Hematopoietic multipotent progenitor cell treated with erythropoietin and hydrocortisone succinate and interleukin-3 and kit ligand, for 15 days (in vitro differentiated cells): ENCODE data around the gene EHBP1.
"Not testable (repeated sequence)": the region's sequence is repeated elsewhere in the genome, so short reads cannot be mapped to it uniquely, and the experiment has no call there.

Experiments
- DNase-seq: peaks from one replicate; pipeline ENCODE4 v3.0.0-alpha.2; 2015; ENCODE audit warnings: low spot score

Gene EHBP1

GRCh38 chr2:63019686-63020085 is 314.2 kb downstream of the EHBP1 start:
- not testable (repeated sequence) for DNase-seq

DNA sequence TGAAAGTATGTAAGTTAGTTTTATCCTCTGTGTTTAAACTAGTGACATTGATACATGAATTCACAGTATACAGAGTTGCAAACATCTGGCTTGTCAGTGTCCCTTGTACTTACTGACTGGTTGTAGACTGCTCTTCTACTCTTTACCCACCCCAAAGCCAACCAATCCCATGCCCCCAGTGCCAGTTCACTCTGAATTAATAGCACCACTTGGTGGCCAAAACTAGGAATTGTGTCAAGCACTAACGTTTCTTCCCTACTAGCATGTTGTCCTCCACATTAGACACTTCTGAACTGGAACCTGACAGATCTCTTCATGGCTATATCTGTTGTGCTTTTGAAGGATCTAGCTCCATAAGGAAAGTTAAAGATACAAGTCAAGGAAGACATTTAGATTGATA is 317.9 kb downstream of the EHBP1 start:
- no peak for DNase-seq

GRCh38 chr2:63027220-63027619 is 321.7 kb downstream of the EHBP1 start:
- no peak for DNase-seq

GRCh38 chr2:63029058-63029457 is 323.5 kb downstream of the EHBP1 start:
- no peak for DNase-seq

GRCh38 chr2:63034526-63034925 is 329.0 kb downstream of the EHBP1 start:
- no peak for DNase-seq

DNA sequence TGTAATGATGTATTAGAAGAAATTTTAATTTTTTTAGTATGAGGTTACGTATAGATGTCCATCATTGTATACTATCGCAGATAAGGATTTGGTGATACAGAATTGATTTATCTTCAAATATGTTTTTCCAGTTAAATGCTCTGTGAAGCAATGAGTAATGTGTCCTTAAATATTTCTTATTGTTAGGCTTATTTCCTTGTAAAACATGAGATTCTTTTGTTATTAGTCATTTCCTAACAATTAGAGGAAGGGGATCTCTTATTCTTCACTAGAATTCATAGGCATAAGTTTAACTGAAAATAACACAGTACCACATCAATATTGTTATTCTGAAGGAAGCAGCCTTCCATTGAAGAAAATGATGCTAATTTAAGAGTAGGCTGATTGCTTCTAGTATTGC is 329.7 kb downstream of the EHBP1 start:
- DNase-seq = no peak

DNA sequence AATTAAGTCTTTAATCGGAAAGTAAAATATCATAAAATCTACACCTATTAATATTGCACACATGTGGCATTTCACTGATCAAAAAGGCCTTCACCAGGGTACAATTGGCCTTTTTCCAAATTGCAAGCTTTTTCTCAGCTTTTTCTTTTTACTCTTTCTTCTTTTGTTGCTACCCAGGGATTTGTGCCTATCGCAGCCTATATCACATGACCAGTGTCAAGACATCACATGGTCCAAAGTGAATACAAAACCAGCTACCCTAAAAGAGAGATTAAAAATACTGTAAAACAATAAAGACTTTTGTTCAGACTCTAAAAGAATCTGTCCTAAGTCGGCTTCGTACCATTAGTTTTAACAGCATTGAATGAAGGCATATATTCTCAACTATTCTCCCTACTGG is 330.1 kb downstream of the EHBP1 start:
- no peak for DNase-seq

DNA sequence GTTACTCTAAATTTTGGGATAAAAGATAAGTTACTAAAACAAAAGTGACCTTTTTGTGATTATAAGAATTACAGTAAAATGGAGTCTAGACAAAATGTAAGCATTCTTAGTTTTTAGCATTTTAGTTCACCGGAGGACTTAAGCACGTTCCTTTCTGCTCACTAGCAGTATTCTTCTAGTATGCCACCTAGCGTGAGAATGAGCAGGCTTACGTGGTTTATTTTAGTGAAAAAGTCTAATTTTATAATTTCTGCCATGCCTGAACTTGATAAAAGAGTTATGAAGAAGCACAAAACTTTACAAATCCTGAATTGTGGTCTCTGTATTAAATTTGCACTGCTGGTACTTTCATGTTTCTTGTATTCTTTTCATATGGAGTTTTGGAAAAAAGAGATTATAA is 332.5 kb downstream of the EHBP1 start:
- DNase-seq = no peak

DNA sequence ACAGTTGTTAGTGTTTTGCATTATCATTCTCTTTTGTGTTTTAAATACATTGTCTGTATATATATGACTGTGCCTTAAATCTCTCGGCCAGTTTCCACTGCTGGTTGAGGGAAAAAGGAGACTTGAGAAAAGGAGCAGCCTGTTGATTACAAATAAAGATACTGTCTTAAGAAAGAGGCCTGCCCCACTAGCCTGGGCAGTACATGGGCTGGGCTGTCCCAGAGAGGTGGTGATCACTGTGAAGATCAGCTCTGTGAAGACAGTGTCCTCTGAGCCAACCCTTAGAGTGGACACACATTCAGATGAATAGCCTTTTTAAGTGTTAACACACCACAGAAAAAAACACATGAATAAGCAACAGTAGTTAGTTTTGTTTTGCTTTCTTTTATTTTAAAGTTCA is 335.1 kb downstream of the EHBP1 start:
- no peak for DNase-seq

- no peak for DNase-seq
Observed at GRCh38 chr2:63041592-63041991, 336.1 kb downstream of the EHBP1 start.

DNA sequence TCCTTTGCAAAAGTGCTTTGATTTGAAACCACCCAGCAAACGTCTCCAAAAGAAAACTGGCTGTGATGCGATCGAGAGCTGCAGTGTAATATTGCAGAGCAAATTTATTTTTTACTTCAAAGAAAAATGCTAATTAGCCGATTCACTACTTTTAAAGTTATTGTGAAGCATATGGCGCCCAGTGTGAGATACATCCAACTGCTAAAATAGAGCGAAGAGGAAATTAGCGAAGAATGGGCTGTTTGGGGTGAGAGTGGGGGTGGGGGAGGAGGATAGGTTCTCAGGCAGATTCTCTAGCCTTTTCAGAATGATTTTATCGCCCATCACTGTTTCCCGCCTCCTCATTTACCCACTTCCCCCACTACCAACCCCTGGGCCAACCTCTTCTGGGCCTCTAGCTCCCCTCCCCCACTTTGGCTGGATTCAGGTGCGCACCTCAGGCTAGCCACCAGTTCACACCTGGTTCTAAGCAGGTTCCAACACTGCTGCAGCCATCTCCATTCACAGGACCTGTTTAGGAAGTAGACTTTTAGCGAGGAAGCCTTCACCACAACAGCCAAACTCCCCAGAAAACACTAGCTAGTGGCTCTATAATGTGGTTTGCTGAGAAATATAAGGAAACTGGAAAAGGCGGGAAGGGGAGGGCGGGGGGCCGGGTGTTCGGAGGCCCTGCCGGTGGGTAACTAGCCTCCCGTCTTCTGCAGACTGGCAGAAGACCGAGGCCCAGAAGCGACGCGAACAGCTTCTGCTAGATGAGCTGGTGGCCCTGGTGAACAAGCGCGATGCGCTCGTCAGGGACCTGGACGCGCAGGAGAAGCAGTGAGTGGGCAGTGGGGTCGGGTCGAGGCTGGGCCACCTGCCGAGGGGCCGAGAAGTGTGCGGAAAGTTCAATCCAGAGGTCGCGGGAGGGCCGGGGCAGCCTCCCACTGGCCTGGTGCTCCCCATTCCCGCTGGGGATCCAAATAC is 339.1 kb downstream of the EHBP1 start:
- no peak for DNase-seq

DNA sequence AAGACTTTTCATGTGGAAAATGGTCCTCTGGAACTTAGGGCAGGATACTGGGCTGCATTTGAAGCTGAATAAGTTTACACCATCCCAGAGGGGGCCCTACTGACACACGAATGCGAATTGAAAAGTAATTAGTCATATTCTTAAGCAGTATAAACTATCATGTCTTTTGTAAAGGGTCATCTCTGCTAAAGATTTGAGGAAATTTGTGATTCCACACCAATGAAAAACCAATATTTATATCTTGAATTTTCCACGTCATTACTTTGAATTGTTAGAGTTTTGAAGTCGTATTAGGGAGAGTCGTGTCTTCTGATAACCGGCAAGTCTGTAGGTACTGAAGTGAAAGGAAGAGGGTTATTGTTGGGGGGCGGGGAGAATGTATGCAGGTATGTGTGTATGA is 341.0 kb downstream of the EHBP1 start:
- no peak for DNase-seq

GRCh38 chr2:63046961-63047320 is 341.4 kb downstream of the EHBP1 start:
- no peak for DNase-seq

GRCh38 chr2:63047321-63048279 is 342.1 kb downstream of the EHBP1 start:
- no peak for DNase-seq

DNA sequence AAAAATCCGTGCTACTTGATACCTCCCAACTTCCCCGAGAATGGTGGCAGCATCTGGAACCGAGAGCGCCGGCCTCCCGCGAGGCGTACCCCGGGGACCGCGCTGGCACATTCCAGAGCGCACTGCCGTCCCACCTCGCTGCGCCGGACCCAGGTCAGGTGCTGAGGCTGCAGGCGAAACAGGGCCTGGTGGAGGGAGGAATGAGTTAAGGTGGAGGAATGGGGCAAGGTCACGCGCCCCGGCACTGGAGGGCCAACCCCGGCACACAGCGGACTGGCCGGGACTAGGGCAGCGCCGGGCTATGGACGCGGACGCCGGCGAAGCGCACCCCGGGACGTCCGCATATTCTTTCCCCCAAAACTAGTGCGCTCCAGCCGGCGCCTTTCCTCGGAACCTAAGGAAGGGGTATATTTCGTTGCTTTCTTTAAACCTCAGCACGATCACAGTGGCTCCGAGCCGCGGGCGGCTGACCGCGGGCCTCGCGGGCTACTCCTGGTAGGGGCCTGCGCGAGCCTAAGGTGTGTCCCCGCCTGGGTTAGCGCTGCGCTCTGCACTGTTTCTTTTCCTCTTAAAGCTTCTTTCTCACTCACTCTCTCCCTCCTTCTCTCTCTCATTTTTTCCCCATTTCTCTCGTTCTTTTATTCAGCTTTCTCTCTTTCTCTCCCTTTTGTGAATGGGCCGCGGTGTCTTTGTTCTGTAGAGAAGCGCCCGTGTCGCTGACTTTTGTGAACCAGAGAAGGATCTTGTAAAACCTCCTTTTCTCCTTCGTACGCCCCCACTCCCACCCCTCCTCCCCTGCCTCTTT is 343.1 kb downstream of the EHBP1 start:
- no peak for DNase-seq

DNA sequence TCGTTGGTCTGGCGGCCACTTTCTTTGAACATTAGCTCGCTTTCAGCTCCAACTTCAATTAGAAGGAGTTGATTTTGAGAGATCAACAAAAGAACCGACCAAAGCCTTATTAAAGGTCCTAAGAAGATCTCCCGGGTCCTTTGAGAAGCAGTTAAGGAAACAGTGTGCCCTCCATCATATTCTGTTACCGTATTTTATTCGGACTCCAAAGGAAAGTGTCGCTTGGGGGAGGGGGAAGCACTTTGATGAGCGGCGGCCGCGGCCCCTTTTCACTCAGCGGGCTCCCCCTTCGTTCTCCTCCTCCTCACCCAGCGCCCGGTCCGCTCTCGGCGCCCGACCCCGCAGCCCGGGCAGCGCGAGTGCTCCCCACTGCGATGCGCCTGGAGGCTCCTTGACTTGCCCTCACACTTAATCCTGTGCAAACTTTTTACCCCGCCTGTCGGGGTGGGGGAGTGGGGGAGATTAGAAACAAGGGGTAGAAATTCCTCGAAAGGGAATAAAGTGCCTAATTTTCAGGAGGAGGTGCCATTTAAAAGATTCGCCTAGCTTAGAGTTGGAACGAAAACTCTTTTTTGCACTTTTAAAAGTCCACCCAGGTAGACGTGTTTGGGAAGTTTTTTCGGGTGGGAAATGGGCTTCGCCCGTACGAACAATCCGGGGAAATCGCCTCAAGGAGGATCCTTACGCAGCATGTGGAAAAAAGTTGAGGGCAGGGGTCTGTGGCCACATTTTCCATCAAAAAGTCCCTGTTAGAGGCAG is 343.9 kb downstream of the EHBP1 start:
- no peak for DNase-seq

GRCh38 chr2:63049970-63050333 is 344.4 kb downstream of the EHBP1 start:
- DNase-seq = no peak

GRCh38 chr2:63050334-63051041 is 345.0 kb downstream of the EHBP1 start, which contains the start of gene OTX1:
TSS of gene OTX1 (plus strand) at chr2:63050830. CDS start at chr2:63052991, 2,161 bp downstream.
- no peak for DNase-seq

DNA sequence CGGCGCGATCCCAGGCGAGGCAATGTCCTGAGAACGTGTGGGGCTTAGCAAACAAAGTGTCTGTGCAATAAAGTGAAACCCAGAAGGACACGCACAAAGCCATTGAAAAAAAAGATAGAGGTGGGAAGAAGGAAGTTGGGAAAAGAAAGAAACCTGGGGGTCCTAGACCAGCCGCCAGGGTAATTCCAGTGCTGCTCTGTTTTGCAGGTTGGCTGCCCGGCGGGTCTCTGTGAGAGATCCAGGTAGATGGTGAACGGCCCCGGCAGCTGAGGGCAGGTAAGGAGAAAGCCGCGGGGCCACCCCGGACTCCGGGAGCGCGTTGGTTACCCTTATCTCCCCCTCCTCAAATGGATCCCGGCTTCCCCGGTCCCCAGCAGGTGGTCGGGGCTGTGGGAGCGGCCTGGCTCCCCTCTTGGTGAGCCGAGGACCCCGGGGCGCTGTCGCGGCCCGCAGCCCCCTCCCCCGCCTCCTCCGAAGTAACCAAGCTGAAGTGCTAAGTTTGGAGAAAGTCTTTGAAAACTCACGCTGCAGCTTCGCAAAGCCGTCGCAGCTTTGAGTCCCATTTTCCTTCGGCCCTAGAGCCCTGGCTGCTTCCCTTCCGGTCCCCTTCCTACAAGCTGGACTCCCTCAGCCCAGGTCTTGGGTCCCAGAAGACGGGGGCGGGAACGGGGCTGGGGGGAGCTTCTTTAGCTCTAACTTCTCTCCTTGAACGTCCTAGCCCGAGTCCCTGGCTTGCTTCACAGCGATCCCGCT is 345.7 kb downstream of the EHBP1 start:
- DNase-seq = no peak

DNA sequence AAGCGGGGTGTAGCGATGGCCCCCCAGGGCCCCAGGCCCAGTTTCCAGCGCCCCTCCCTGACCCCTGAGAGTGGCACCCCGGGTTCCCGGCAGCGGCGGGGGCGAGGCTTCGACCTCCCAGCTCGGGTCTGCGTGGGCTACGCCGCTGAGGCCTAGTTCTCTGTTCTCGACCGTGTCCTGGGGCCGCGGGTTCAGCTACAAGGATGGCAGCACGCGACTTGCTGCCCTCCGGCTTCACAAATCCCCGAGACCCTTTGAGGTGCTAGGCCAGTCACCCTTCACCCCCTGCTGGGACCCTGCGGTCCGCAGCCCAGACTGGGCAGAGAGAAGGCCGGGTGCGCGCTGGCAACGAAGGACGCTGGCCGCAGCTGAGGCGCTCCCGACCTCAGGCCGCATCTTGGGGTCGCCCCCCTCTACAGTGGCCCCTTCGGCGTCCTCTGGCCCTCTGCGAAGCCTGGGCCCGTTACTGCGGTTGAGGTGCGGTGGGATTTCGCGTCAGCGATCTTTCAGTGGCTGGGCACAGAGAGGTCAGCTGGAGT is 346.4 kb downstream of the EHBP1 start:
- DNase-seq = no peak
